VCaP (cell line): ENCODE measurements around the gene ALCAM.

ENCODE experiments used
- H3K27ac ChIP-seq: fragments of 450-650 bp; 2 replicates; pipeline ENCODE4 v1.5.1; 2017
- TF ChIP-seq, protein P1 (sequence below): fragments of 450-650 bp; conservative IDR thresholded peaks from 2 replicates; pipeline ENCODE4 v1.5.1; 2017; ENCODE audit warnings: mild to moderate bottlenecking, moderate library complexity

Gene ALCAM

DNA sequence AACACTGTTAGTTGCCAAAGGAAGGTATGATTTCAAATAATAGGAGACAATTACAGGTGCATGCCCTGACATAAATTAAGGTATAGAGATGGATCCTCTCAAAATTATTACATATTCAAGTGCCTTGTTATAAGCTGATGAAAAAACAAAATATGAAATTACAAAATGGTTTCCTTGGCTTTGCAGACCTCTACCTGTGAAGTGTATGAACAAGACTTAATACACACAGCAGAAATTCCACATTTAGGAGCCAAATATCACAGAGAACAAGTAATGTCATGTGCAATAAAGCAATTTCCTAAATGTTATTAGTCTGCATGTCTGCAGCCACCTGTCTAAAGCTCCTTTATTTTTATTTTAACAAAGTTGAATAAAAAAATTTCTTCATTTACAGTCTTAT lies 151.5 kb downstream of the ALCAM start:
- H3K27ac ChIP-seq, result no peak overlapping the region
- TF ChIP-seq, protein P1, sequence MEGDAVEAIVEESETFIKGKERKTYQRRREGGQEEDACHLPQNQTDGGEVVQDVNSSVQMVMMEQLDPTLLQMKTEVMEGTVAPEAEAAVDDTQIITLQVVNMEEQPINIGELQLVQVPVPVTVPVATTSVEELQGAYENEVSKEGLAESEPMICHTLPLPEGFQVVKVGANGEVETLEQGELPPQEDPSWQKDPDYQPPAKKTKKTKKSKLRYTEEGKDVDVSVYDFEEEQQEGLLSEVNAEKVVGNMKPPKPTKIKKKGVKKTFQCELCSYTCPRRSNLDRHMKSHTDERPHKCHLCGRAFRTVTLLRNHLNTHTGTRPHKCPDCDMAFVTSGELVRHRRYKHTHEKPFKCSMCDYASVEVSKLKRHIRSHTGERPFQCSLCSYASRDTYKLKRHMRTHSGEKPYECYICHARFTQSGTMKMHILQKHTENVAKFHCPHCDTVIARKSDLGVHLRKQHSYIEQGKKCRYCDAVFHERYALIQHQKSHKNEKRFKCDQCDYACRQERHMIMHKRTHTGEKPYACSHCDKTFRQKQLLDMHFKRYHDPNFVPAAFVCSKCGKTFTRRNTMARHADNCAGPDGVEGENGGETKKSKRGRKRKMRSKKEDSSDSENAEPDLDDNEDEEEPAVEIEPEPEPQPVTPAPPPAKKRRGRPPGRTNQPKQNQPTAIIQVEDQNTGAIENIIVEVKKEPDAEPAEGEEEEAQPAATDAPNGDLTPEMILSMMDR, result no peak

DNA sequence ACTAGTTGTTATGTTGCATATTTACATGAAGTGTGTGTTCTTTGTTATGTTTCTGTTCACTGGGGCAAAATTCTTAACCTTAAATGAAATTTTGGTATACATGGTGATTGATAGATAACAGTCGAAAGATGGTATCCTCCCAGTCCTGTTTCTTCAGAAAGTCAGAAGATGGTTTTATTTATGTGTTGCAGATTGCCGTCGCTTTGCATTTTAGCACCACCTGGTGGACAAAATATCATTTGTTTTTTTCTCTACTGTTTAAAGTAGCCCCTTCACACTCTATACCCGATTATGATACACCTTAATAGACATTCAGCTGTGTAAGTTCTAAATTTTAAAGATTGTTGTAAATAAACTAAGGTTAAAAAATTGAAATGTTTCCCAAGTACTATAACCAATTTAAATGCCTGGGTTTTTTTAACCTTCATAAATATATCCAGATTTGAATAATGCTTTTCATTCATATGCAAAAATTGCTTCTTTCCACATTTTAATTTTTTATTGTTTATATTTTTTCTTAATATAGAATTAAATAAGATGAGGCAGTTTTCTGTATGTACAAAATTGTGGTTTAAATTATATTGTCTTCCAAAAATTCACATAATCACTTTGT lies 152.2 kb downstream of the ALCAM start:
- TF ChIP-seq, protein P1, result peak; percentile 72
- no peak overlapping the region for H3K27ac ChIP-seq

DNA sequence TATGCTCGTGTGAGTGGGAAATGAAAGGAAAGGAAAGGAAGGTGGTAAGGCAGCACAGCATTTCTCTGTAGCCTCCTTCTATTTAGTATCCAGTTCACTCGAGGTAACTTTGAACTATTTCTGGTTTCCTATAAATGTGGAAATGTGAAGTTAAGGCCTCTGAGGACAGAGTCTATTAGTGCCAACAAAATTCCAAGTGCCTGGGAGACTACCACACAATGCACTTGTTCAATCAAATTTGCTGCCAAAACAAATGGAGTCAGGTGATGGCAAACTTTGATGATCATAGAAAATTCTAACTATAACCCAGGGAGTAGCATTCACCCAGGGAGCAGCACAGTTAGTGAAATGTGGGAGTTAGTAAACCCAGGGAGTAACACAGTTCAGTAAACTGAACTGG lies 155.1 kb downstream of the ALCAM start:
- TF ChIP-seq, protein P1, result no peak
- no peak overlapping the region for H3K27ac ChIP-seq

DNA sequence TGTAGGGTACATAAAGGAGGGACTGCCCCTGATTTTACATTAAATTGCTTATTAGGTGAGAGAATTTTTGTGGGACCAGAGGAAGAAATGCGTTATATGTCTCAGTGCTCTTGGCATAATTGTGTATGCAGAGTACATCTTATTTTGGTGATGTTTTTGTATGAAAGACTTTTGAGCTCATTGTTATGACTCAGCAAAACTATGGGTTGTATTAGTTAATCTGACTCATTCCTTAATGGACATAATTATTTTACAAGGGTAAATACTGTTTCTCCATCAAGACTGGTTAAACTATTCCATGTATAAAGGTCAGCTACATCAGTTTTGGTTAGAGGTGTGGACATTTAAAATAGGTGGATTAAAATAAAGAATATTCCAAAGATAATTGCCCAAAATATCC lies 156.8 kb downstream of the ALCAM start:
- H3K27ac ChIP-seq, result no peak overlapping the region
- TF ChIP-seq, protein P1, result no peak

DNA sequence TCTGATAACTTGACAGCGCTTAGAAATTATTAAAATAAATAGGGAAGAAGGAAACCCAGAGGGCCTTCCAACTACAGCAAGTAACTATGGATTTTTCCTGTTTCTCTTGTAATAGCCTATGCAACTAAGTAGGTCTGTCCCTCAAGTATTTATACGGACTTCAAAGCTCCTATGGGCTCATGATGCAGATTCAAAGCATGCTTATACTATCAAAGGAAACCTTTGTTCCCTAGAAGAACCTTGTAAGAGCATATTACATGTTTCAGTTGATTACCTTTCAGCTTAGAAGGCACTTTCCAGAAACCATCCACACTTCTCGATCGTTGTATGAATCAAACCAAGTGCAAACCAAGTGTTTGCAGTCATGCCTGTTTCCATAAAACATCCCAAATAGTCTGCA lies 158.8 kb downstream of the ALCAM start:
- H3K27ac ChIP-seq, result no peak overlapping the region
- TF ChIP-seq, protein P1, result no peak

DNA sequence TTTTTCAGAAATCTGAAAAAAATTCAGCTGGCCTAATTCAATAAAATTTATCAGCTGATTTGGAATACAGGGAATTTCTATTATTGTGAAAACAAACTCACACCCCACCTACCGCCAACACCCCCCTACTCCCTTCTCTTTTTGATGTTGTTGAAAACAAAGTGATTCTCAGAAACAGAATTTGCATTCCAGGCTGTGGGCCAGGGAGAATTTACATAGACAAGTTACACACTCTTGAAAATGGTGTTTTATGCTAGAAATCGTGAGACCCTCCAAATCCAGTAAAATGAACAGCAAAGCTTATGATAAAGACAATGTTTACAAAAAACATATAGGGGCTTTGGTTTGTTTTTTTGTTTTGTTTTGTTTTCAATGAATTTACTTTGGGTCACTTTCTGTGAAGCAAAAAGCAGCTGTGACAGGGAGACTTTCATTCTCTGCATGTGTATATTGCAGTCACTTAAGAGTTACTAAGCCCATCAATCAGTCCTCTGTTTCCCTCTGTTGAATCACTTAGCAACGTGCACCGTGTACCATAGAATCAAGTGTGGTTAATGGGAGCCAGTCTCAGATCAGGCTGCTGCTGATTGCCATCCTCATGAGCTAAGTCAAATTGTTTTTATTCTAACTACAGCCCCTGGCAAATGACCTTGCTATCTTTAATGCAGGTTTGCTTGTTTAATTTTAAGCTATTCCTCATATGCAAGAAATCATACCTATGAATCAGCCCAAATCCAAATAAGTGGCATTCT lies 159.8 kb downstream of the ALCAM start:
- TF ChIP-seq, protein P1, result no peak
- no peak overlapping the region for H3K27ac ChIP-seq

DNA sequence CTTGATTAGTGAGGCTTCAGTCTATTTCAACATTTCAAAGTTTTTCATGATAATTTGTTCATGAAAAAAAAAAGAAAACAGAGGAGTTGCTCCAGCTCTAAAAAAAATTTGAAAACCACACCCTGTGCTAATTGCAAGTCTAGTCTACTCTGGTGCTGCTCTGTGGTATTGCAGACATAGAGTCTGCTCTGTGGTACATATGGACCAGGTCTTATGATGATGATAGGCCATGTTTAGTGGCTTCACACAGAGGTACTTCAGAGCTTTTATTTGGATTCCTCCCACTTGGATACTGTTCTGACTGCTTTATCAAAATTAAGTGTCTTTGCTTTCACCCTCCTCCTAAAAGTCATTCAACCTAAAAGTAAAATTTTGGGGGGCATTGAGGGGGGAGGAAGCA lies 160.8 kb downstream of the ALCAM start:
- H3K27ac ChIP-seq, result no peak overlapping the region
- TF ChIP-seq, protein P1, result no peak
